ENCODE measurements around the gene SP110. TPM values are rescaled to one million over a fixed set of nuclear protein-coding genes. Genes with fewer than 3 reads are reported as not detected.

SP110 gene
- total RNA-seq, 1 experiment from 2014 or later, result 11.0 TPM

GRCh38 chr2:230160112-230160660, 59.6 kb downstream of the SP110 start:
- Histone ChIP-seq H3K36me3 (ENCODE audit: insufficient read depth, low read length, poor library complexity, severe bottlenecking) (no peaks in the 10 kb centered on the region), H3K27me3 (replicated peaks; ENCODE audit: insufficient read depth, low read depth, low read length, poor library complexity) (no peaks in the 10 kb centered on the region), H3K4me1 (ENCODE audit: insufficient read depth, low read length, poor library complexity, severe bottlenecking) (no peaks in the 10 kb centered on the region), H3K9me3 (ENCODE audit: low read depth, low read length, poor library complexity, severe bottlenecking) (no peaks in the 10 kb centered on the region), H3K27ac (ENCODE audit: low read depth, low read length, poor library complexity, severe bottlenecking) (no peak overlapping the region), H3K4me3 (ENCODE audit: low read depth, low read length, poor library complexity, severe bottlenecking) (no peak overlapping the region)
- intact Hi-C loops (cut with micrococcal nuclease; ENCODE audit: unreplicated experiment), result loop anchor here (1.0 to 10.0 kb wide), 4 partner anchors 93 to 452 kb away; partner anchors contain the start of gene SLC16A14
- POLR2A ChIA-PET (ENCODE audit: low non-redundant PET), result no interaction called here
- peak; percentile 68 for DNase-seq (ENCODE audit: low spot score)
- TF ChIP-seq CTCF (conservative IDR thresholded peaks at IDR 0.05; ENCODE audit: low read depth, low read length), result peak; percentile 81
- no peak for TF ChIP-seq EZH2 (IDR thresholded peaks at IDR 0.05; ENCODE audit: borderline replicate concordance, low read depth, low read length, poor library complexity, severe bottlenecking)
- BruUV-seq (replicated peaks), result no TSS peak
- CTCF ChIA-PET, result interaction anchor here (0.5 to 1.6 kb wide), 23 partner anchors 8 to 613 kb away, joined by 3 to 14 read pairs (median 6); partner anchors contain the start of gene SLC16A14

GRCh38 chr2:230158468-230158867, 61.3 kb downstream of the SP110 start:
- no peak for DNase-seq (ENCODE audit: low spot score)
- H3K4me3 ChIP-seq (ENCODE audit: low read depth, low read length, poor library complexity, severe bottlenecking), result no peak overlapping the region
- intact Hi-C loops (cut with micrococcal nuclease; ENCODE audit: unreplicated experiment), result no loop called here
- TF ChIP-seq EZH2 (IDR thresholded peaks at IDR 0.05; ENCODE audit: borderline replicate concordance, low read depth, low read length, poor library complexity, severe bottlenecking) (no peak), CTCF (conservative IDR thresholded peaks at IDR 0.05; ENCODE audit: low read depth, low read length) (no peak)
- H3K36me3 ChIP-seq (ENCODE audit: insufficient read depth, low read length, poor library complexity, severe bottlenecking), result no peaks in the 10 kb centered on the region
- H3K9me3 ChIP-seq (ENCODE audit: low read depth, low read length, poor library complexity, severe bottlenecking), result no peaks in the 10 kb centered on the region
- no TSS peak for BruUV-seq (replicated peaks)
- ChIA-PET CTCF (no interaction called here), POLR2A (ENCODE audit: low non-redundant PET) (no interaction called here)
- H3K27ac ChIP-seq (ENCODE audit: low read depth, low read length, poor library complexity, severe bottlenecking), result no peak overlapping the region
- H3K4me1 ChIP-seq (ENCODE audit: insufficient read depth, low read length, poor library complexity, severe bottlenecking), result no peaks in the 10 kb centered on the region
- H3K27me3 ChIP-seq (replicated peaks; ENCODE audit: insufficient read depth, low read depth, low read length, poor library complexity), result no peaks in the 10 kb centered on the region

- H3K36me3 ChIP-seq (ENCODE audit: insufficient read depth, low read length, poor library complexity, severe bottlenecking), result no peaks in the 10 kb centered on the region
- CTCF ChIA-PET, result no interaction called here
- no peaks in the 10 kb centered on the region for H3K27me3 ChIP-seq (replicated peaks; ENCODE audit: insufficient read depth, low read depth, low read length, poor library complexity)
- TF ChIP-seq CTCF (conservative IDR thresholded peaks at IDR 0.05; ENCODE audit: low read depth, low read length) (no peak), EZH2 (IDR thresholded peaks at IDR 0.05; ENCODE audit: borderline replicate concordance, low read depth, low read length, poor library complexity, severe bottlenecking) (no peak)
- POLR2A ChIA-PET (ENCODE audit: low non-redundant PET), result no interaction called here
- no peak for DNase-seq (ENCODE audit: low spot score)
- BruUV-seq (replicated peaks), result no TSS peak
- H3K4me3 ChIP-seq (ENCODE audit: low read depth, low read length, poor library complexity, severe bottlenecking), result no peak overlapping the region
- no peaks in the 10 kb centered on the region for H3K4me1 ChIP-seq (ENCODE audit: insufficient read depth, low read length, poor library complexity, severe bottlenecking)
- intact Hi-C loops (cut with micrococcal nuclease; ENCODE audit: unreplicated experiment), result no loop called here
- no peak overlapping the region for H3K27ac ChIP-seq (ENCODE audit: low read depth, low read length, poor library complexity, severe bottlenecking)
- H3K9me3 ChIP-seq (ENCODE audit: low read depth, low read length, poor library complexity, severe bottlenecking), result peaks cover 4% of the 10 kb centered on the region
Measured at GRCh38 chr2:230156782-230157699, 62.7 kb downstream of the SP110 start.
